GM21619 (cell line): ENCODE results near the gene CARMIL3.

ENCODE experiments used
- ATAC-seq: cut with Tn5 transposase; IDR thresholded peaks from one replicate; pipeline ENCODE4 v1.9.1; 2021; ENCODE audit not compliant: unreplicated experiment

Gene CARMIL3

GRCh38 chr14:24062216-24062980 lies 10.6 kb downstream of the CARMIL3 start:
- ATAC-seq = no peak

- ATAC-seq = no peak
Measured at GRCh38 chr14:24063263-24063836, 11.5 kb downstream of the CARMIL3 start.

GRCh38 chr14:24064091-24064795 lies 12.4 kb downstream of the CARMIL3 start:
- ATAC-seq = no peak

GRCh38 chr14:24064856-24065255 lies 13.0 kb downstream of the CARMIL3 start:
- ATAC-seq = no peak

GRCh38 chr14:24065408-24065807 lies 13.6 kb downstream of the CARMIL3 start:
- no peak for ATAC-seq

GRCh38 chr14:24066496-24067132 lies 14.8 kb downstream of the CARMIL3 start:
- ATAC-seq = no peak

- ATAC-seq = no peak
Measured at GRCh38 chr14:24067133-24068082, 15.6 kb downstream of the CARMIL3 start.

GRCh38 chr14:24068711-24069410 lies 17.1 kb downstream of the CARMIL3 start:
- no peak for ATAC-seq

GRCh38 chr14:24069411-24069735 lies 17.6 kb downstream of the CARMIL3 start:
- ATAC-seq = no peak

GRCh38 chr14:24070285-24071143 lies 18.7 kb downstream of the CARMIL3 start:
- ATAC-seq = no peak

GRCh38 chr14:24071144-24071697 lies 19.4 kb downstream of the CARMIL3 start, which contains the start of gene CPNE6:
TSS of gene CPNE6 (plus strand) at chr14:24071562. CDS start at chr14:24072937, 1,375 bp downstream.
- ATAC-seq = no peak

GRCh38 chr14:24071836-24072430 lies 20.1 kb downstream of the CARMIL3 start:
- ATAC-seq = no peak

GRCh38 chr14:24072436-24072835 lies 20.6 kb downstream of the CARMIL3 start:
- ATAC-seq = no peak

GRCh38 chr14:24072881-24073877 lies 21.4 kb downstream of the CARMIL3 start:
- no peak for ATAC-seq

GRCh38 chr14:24074625-24075484 lies 23.0 kb downstream of the CARMIL3 start:
- no peak for ATAC-seq
